Naive B cell (primary cell): ENCODE measurements around the gene ARID3B. TPM values are rescaled to one million over a fixed set of nuclear protein-coding genes. Genes with fewer than 3 reads are reported as not detected.

ENCODE experiments used
- ATAC-seq, 2 donors: fragments of 150-1000 bp; cut with Tn5 transposase; 2 replicates each; pipeline ENCODE4 v1.10.0; 2021; ENCODE audit warnings: low read depth in 2 of 2, mild to moderate bottlenecking in 2 of 2, moderate library complexity in 2 of 2
- DNase-seq: peaks from one replicate; pipeline ENCODE4 v3.0.0; 2022
- H3K27ac Mint-ChIP-seq, 6 donors: one replicate each; pipeline ENCODE4 v1.8.0; 2020 to 2022; ENCODE audit warnings: mild to moderate bottlenecking in 6 of 6, mixed read lengths in 6 of 6, moderate library complexity in 5 of 6, inconsistent platforms in 2 of 6
- H3K27me3 Mint-ChIP-seq, 3 donors: one replicate each; pipeline ENCODE4 v1.8.0; 2021 to 2022; ENCODE audit warnings: mixed read lengths in 3 of 3, mild to moderate bottlenecking in 1 of 3
- H3K36me3 Mint-ChIP-seq, 2 donors: one replicate each; pipeline ENCODE4 v1.8.0; 2020 to 2022; ENCODE audit warnings: mixed read lengths in 2 of 2, inconsistent platforms in 1 of 2, mild to moderate bottlenecking in 1 of 2
- H3K4me1 Mint-ChIP-seq, 3 donors: one replicate each; pipeline ENCODE4 v1.8.0; 2020 to 2022; ENCODE audit warnings: mixed read lengths in 3 of 3, inconsistent platforms in 1 of 3, mild to moderate bottlenecking in 1 of 3, moderate library complexity in 1 of 3
- H3K4me3 Mint-ChIP-seq, 8 donors: one replicate each; pipeline ENCODE4 v1.8.0; 2020 to 2022; ENCODE audit warnings: mild to moderate bottlenecking in 8 of 8, mixed read lengths in 8 of 8, moderate library complexity in 8 of 8, inconsistent platforms in 2 of 8
- H3K9me3 Mint-ChIP-seq, 7 donors: one replicate each; pipeline ENCODE4 v1.8.0; 2020 to 2022; ENCODE audit warnings: mixed read lengths in 7 of 7, mild to moderate bottlenecking in 5 of 7, inconsistent platforms in 2 of 7, moderate library complexity in 1 of 7
- polyA plus RNA-seq, 6 donors: library from polyadenylated mRNA; unstranded; fragments of 300-500 nt; fragmentation: Illumina TruSeq; gene quantifications; one replicate each; pipeline ENCODE4 v1.2.3, GENCODE V29; 2021; ENCODE audit warnings: low read depth in 6 of 6

Gene ARID3B
- polyA plus RNA-seq, 6 donors from 2014 or later, result 3.0 to 13.6 (median 5.4) TPM

DNA sequence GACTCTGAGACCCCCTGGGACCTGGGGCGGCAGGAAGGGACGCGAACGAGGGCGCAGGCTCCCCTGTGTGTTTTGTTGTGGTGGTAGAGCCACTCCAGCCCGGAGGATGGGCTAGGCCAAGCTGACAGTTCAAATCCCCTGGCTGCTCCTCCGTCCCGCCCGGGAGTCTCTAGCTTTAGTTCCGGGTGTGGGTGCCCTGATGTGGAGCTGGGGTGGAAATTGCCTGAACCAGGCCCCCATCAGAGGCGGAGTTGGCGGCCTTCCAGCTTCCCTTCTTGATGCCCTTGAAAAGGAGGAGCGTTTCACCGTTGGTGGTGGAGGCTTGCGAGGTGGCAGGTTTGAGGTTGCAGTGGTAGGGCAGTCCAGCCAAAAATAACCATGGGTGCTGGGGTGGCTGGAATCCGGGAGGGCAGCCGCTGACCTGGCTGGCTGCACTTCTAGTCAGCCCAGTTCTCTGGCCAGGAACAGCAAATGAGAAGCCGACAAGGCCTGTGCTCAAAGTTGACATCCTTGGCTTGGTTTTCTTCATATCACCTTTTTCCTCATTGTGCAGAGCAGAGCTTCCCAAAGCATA lies 75.4 kb downstream of the ARID3B start:
- Mint-ChIP-seq H3K9me3 (no peaks in the 10 kb centered on the region), H3K36me3 (peaks cover 0 to 9% of the 10 kb centered on the region in 2 donors), H3K4me3 (peak overlapping the region; percentile 87 to 99 (median 94)), H3K27me3 (no peaks in the 10 kb centered on the region), H3K4me1 (peaks cover 29 to 63% (median 63%) of the 10 kb centered on the region in 3 donors), H3K27ac (peak overlapping the region; percentile 47 to 99 (median 96))
- ATAC-seq (no peak), DNase-seq (no peak)

DNA sequence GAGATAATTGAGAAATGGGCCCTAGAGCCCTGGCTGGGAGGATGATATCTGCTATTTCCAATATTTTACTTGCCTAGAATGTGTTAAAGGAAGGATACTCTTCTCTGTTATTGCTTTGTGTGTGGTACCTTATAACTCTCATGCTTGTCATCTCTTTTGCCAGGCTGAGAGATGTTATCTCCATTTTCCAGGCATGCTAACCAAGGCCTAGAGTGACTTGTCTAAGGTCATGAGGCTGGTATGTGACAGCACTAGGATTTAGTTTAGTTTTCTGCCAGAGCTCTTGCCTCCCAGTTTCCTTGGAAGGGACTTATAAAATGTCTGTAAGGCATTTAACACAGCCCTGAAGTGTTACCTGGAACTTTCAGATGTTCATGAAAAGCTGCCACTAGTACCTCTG lies 76.0 kb downstream of the ARID3B start:
- DNase-seq (no peak), ATAC-seq (no peak)
- Mint-ChIP-seq H3K4me1 (peaks cover 32 to 67% (median 63%) of the 10 kb centered on the region in 3 donors), H3K27ac (peak overlapping the region; percentile 47 to 99 (median 96)), H3K4me3 (peak overlapping the region; percentile 87 to 99 (median 94)), H3K27me3 (no peaks in the 10 kb centered on the region), H3K9me3 (no peaks in the 10 kb centered on the region), H3K36me3 (peaks cover 0 to 10% of the 10 kb centered on the region in 2 donors)

DNA sequence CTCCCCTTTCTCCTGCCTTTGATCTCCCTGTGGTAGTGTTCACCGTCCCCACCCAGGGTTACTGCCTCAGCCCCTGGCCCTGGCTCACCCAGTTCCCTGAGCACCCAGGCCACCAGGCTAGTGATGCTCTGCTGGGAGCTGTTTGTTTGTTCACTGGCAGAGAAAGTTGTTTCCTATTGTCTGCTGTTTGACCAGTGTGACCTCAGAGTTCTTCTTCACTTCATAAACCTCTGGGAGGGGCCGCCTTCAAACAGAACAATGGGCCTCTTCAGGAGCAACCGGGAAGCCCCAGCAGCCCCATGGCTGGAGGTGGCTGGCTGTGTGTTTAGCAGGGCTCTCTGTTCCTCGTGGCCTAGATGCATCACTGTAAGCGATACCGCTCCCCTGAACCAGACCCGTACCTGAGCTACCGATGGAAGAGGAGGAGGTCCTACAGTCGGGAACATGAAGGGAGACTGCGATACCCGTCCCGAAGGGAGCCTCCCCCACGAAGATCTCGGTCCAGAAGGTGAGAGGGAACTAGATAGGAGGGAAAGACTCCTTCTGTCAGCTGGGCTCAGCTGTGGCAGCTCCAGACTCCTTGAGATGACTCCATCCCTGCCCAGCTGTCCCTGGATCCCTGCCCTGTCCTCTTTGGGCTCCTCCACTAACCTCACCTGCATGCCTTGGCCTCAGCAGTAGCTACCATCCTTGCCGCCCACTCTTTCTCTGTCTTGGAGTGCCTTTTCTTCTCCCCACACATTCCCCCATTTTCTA lies 78.0 kb downstream of the ARID3B start:
- Mint-ChIP-seq H3K4me1 (peaks cover 38 to 57% (median 55%) of the 10 kb centered on the region in 3 donors), H3K9me3 (no peaks in the 10 kb centered on the region), H3K4me3 (peak overlapping the region in 3 of 8 donors; percentile 54 to 99 (median 61)), H3K27ac (peak overlapping the region in 3 of 6 donors; percentile 51 to 87 (median 59)), H3K36me3 (peaks cover 0 to 10% of the 10 kb centered on the region in 2 donors), H3K27me3 (no peaks in the 10 kb centered on the region)
- ATAC-seq (no peak), DNase-seq (no peak)

DNA sequence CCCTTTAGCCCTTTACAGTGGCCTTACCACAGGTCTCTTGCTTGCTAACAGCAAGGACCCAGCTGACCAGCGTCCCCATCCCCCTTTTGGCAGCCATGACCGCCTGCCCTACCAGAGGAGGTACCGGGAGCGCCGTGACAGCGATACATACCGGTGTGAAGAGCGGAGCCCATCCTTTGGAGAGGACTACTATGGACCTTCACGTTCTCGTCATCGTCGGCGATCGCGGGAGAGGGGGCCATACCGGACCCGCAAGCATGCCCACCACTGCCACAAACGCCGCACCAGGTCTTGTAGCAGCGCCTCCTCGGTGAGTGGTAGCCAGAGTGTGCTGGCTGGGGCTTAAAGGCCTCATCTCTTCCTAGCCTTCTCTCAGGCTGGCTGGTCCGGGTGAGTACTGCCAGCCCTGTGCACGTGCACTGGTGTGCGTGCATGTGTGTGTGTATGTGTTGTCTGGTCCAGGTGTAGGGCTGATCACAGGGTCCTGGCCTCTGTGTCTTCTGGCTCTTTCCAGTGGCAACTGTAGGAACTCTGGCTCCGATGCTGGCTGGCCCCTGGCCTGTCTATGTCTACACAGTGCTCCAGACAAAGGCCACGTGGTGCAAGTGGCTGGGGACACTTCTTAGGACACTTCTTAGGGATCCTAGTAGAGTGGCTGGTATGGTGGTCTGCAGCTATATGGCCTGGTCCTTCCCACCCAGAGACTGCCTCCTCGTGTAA lies 79.1 kb downstream of the ARID3B start:
- Mint-ChIP-seq H3K36me3 (peaks cover 0 to 10% of the 10 kb centered on the region in 2 donors), H3K9me3 (no peaks in the 10 kb centered on the region), H3K27me3 (no peaks in the 10 kb centered on the region), H3K4me3 (peak overlapping the region in 1 of 8 donors; percentile 99), H3K27ac (peak overlapping the region in 3 of 6 donors; percentile 49 to 69 (median 59)), H3K4me1 (peaks cover 39 to 55% (median 50%) of the 10 kb centered on the region in 3 donors)
- no peak for DNase-seq
- no peak for ATAC-seq

DNA sequence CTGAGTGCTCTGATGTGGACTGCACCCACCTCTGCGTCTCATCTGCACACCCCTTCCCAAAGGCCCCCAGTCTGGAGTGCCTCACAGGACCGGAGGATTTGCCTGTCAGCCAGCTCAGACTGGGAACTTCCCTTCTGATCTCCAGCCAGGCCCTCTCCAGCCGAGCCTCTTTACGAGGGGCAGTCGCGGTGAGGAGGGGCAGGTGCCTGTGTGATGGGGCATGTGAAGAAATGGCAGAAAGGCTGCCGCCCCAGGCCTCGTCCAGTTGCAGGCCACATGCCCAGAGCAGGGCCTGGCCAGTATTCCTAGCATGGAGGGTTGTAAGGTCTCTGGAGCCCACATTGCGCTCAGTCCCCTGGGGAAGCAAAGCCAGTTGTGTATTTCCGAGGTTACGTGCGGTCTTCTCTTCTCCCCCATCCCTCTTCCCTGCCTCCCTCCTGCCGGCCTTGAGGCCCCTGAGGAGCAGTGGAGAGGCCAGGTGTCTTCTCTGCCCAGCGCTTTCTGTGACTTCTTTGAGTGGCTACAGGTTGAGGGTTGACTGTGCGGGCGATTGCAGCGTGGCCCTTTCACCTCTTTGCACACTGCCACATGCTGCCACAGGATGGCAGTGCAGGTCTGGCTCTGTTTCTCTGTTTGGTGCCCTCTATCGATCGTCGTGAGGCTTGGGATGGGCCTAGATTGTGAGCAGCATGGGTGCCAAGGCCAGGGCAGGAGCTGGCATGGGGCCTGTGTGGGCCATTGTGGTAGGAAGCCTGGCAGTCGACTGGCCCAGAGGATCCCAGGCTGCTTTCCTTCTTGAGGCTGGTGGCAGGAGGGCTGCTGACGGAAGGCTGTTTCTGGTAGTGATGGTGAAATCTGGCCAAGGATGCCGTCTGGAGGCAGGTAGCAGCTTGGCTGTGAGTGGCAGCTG lies 79.9 kb downstream of the ARID3B start:
- no peaks in the 10 kb centered on the region for H3K27me3 Mint-ChIP-seq
- peak overlapping the region in 3 of 8 donors; percentile 16 to 99 (median 35) for H3K4me3 Mint-ChIP-seq
- H3K9me3 Mint-ChIP-seq, result no peaks in the 10 kb centered on the region
- H3K36me3 Mint-ChIP-seq, result peaks cover 0 to 10% of the 10 kb centered on the region in 2 donors
- peak; percentile 73 for DNase-seq
- H3K27ac Mint-ChIP-seq, result peak overlapping the region; percentile 63 to 97 (median 84)
- peak; percentile 86 to 92 for ATAC-seq
- peaks cover 43 to 63% (median 49%) of the 10 kb centered on the region in 3 donors for H3K4me1 Mint-ChIP-seq

DNA sequence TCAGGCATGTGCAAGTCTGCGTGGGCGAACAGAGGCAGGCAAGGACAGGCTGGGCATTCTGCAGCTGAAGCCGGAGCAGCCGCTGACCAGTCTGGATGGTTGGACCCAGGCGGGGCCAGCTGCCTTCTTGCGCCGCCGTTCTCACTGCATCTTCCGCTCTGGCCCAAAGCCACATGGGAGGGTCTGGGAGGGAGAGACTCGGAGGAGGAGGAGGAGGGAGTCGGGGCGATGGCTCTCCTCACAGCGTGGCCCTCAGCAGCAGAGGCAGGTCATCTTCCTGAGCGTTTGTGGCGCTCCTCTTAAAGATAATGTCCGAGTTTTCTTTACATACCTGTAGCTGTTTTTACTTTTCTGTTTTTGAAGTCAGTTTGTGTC lies 80.5 kb downstream of the ARID3B start:
- Mint-ChIP-seq H3K9me3 (no peaks in the 10 kb centered on the region), H3K4me3 (peak overlapping the region in 1 of 8 donors; percentile 33), H3K4me1 (peaks cover 47 to 68% (median 49%) of the 10 kb centered on the region in 3 donors), H3K36me3 (peaks cover 0 to 10% of the 10 kb centered on the region in 2 donors), H3K27ac (peak overlapping the region in 3 of 6 donors; percentile 54 to 97 (median 83)), H3K27me3 (no peaks in the 10 kb centered on the region)
- ATAC-seq (no peak), DNase-seq (no peak)

DNA sequence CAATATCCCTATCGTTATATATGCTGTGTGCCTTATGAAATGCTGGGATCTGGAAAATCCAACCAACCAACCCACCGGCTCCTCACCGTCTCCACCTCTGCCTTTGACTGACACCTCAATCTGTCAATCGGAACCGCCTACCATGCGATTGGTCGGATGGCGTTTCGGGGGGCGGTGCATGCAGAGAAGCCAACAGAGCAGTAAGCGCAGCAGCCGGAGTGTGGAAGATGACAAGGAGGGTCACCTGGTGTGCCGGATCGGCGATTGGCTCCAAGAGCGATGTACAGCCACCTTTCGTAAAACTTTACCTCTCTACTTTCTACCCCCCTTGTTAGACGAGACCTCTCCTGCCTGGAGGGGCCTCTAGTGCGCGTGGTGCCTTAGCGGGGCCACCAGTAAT lies 80.9 kb downstream of the ARID3B start:
- ATAC-seq (no peak), DNase-seq (no peak)
- peak overlapping the region in 1 of 8 donors; percentile 33 for H3K4me3 Mint-ChIP-seq
- H3K27me3 Mint-ChIP-seq, result no peaks in the 10 kb centered on the region
- no peaks in the 10 kb centered on the region for H3K9me3 Mint-ChIP-seq
- H3K36me3 Mint-ChIP-seq, result peaks cover 0 to 10% of the 10 kb centered on the region in 2 donors
- H3K27ac Mint-ChIP-seq, result peak overlapping the region in 2 of 6 donors; percentile 54 to 86
- H3K4me1 Mint-ChIP-seq, result peaks cover 45 to 68% (median 49%) of the 10 kb centered on the region in 3 donors

DNA sequence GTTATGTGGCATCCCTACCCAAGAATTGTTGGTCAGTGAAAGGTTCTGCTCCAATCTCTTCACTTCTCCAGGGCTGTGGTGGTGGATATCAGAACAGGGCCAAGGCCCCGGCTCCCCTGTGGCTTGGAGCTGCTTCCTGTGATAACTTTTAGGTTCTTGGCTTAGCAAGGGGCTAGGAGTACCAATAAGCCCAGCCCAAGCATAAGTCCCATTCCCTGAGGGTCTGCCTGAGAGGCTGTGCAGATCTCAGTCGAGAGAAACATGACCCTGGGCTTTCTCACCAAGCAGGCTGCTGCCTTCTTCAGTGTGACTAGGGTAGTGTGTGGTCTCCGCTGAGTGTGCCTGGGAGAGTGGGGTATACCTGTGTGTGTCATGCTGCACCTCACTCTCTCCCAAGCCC lies 81.7 kb downstream of the ARID3B start:
- Mint-ChIP-seq H3K36me3 (peaks cover 4 to 10% of the 10 kb centered on the region in 2 donors), H3K27ac (peak overlapping the region in 3 of 6 donors; percentile 19 to 75 (median 36)), H3K9me3 (no peaks in the 10 kb centered on the region), H3K27me3 (no peaks in the 10 kb centered on the region), H3K4me3 (no peak overlapping the region), H3K4me1 (peaks cover 45 to 68% (median 49%) of the 10 kb centered on the region in 3 donors)
- DNase-seq (no peak), ATAC-seq (no peak)

DNA sequence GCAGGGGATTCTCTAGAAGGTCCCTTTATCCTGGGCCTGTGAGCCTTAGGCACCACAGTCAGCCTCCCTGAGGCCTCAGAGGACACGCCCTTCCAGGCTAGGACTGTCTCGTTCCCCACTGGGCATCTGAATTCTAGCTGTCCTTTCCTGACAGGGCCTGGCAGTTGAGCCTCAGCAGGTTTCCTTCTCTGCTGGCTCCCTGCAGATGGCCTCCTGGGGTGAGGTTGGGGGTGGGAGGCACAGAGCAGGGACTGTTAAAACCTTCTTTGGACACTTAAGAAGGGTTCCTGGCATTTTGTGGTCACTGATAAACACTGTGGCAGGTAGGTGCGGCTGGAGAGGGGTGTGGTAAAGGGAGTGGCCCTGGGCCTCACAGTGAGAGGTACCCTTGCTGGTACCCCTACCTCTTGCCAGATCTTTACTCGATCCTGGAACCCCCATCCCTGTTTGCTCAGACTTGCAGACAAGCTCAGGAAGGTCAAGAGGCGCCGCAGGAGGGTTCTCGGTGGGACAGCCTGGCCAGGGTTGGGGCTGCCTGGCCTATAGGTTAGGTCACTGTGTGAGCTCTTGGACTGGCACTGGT lies 83.1 kb downstream of the ARID3B start:
- DNase-seq (no peak), ATAC-seq (no peak)
- H3K27ac Mint-ChIP-seq, result peak overlapping the region in 5 of 6 donors; percentile 24 to 90 (median 65)
- H3K4me3 Mint-ChIP-seq, result peak overlapping the region in 2 of 8 donors; percentile 38 to 44
- peaks cover 4 to 18% of the 10 kb centered on the region in 2 donors for H3K36me3 Mint-ChIP-seq
- no peaks in the 10 kb centered on the region for H3K9me3 Mint-ChIP-seq
- H3K4me1 Mint-ChIP-seq, result peaks cover 50 to 68% (median 51%) of the 10 kb centered on the region in 3 donors
- H3K27me3 Mint-ChIP-seq, result no peaks in the 10 kb centered on the region

DNA sequence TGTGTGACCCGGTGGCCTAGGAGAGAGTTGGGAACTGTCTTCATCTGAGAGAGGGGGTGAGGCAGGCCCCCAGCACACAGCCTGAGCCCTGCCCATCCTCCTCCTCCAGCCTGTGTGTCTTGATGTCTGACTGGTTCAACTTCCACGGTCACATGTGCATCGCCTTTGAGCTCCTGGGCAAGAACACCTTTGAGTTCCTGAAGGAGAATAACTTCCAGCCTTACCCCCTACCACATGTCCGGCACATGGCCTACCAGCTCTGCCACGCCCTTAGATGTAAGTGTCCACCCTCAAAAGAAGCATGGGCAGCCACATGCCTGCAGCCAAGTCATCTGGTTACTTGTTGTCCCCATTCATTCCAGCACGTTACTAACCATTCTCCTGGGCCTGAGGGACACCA lies 84.7 kb downstream of the ARID3B start:
- H3K27ac Mint-ChIP-seq, result peak overlapping the region in 5 of 6 donors; percentile 15 to 90 (median 84)
- DNase-seq (no peak), ATAC-seq (no peak)
- no peaks in the 10 kb centered on the region for H3K9me3 Mint-ChIP-seq
- peaks cover 52 to 66% (median 57%) of the 10 kb centered on the region in 3 donors for H3K4me1 Mint-ChIP-seq
- H3K36me3 Mint-ChIP-seq, result peaks cover 4 to 17% of the 10 kb centered on the region in 2 donors
- H3K4me3 Mint-ChIP-seq, result peak overlapping the region in 1 of 8 donors; percentile 66
- H3K27me3 Mint-ChIP-seq, result no peaks in the 10 kb centered on the region

DNA sequence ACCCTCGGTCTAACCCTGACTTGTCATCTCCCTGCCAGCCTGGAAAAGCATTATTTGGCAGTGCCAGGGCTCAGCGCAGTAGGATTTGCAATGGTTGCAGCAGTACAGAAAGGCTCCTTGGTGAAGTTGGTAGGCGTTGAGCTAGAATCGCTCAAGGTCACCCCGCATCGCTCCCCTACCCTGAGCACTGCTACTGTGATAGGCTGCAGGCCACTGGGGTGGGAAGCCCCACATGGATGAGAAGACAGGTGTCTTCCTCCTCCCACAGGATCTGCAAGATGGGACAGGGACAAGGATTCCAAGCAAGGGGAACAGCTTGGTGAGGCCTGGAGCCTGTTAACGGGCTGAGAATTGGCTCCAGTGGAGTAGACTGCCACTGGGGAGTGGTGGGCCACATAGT lies 85.3 kb downstream of the ARID3B start:
- Mint-ChIP-seq H3K27ac (peak overlapping the region in 5 of 6 donors; percentile 90 to 99 (median 94)), H3K36me3 (peaks cover 4 to 10% of the 10 kb centered on the region in 2 donors), H3K4me1 (peaks cover 52 to 66% (median 57%) of the 10 kb centered on the region in 3 donors), H3K27me3 (no peaks in the 10 kb centered on the region), H3K9me3 (no peaks in the 10 kb centered on the region), H3K4me3 (peak overlapping the region in 3 of 8 donors; percentile 47 to 84 (median 49))
- ATAC-seq (no peak), DNase-seq (no peak)
